WERI-Rb-1 (cell line): Measurements from ENCODE around the gene TAF8.

Source experiments
- DNase-seq: peaks from one replicate; pipeline ENCODE4 v3.0.0-alpha.2; 2020
- H3K27ac ChIP-seq: fragments of 250-450 bp; sonication (Bioruptor Pico); 2 replicates; pipeline ENCODE4 v1.5.1; 2020; ENCODE audit warnings: mild to moderate bottlenecking, moderate library complexity
- H3K27me3 ChIP-seq: fragments of 250-450 bp; sonication (Bioruptor Pico); 2 replicates; pipeline ENCODE4 v1.5.1; 2021; ENCODE audit warnings: mild to moderate bottlenecking, low read depth, moderate library complexity; ENCODE audit not compliant: insufficient read depth, severe bottlenecking
- H3K36me3 ChIP-seq: fragments of 250-450 bp; sonication (Bioruptor Pico); 2 replicates; pipeline ENCODE4 v1.5.1; 2020; ENCODE audit warnings: mild to moderate bottlenecking, moderate library complexity
- H3K4me3 ChIP-seq: 2 replicates; pipeline ENCODE4 v1.5.1; 2011; ENCODE audit warnings: low read depth, mild to moderate bottlenecking, control low read depth, low read length
- H3K9me3 ChIP-seq: fragments of 250-450 bp; sonication (Bioruptor Pico); 2 replicates; pipeline ENCODE4 v1.5.1; 2021; ENCODE audit warnings: mild to moderate bottlenecking, moderate library complexity; ENCODE audit not compliant: severe bottlenecking
- CTCF ChIP-seq: IDR thresholded peaks from 2 replicates; pipeline ENCODE4 v1.5.1; 2011; ENCODE audit warnings: low read depth, mild to moderate bottlenecking, control low read depth, inconsistent platforms, low read length

TAF8 gene

GRCh38 chr6:42095094-42095493, 44.8 kb downstream of the TAF8 start:
- DNase-seq, result no peak
- H3K27ac ChIP-seq, result no peak overlapping the region
- H3K36me3 ChIP-seq, result no peaks in the 10 kb centered on the region
- H3K9me3 ChIP-seq, result no peaks in the 10 kb centered on the region
- no peak overlapping the region for H3K4me3 ChIP-seq
- no peaks in the 10 kb centered on the region for H3K27me3 ChIP-seq
- TF ChIP-seq CTCF, result no peak

- Histone ChIP-seq H3K9me3 (no peaks in the 10 kb centered on the region), H3K4me3 (no peak overlapping the region), H3K36me3 (no peaks in the 10 kb centered on the region), H3K27ac (no peak overlapping the region), H3K27me3 (no peaks in the 10 kb centered on the region)
- TF ChIP-seq CTCF, result peak; percentile 27
- DNase-seq, result peak; percentile 38
Measured at GRCh38 chr6:42095776-42096541, 45.6 kb downstream of the TAF8 start.

- Histone ChIP-seq H3K27ac (no peak overlapping the region), H3K36me3 (no peaks in the 10 kb centered on the region), H3K27me3 (no peaks in the 10 kb centered on the region), H3K9me3 (no peaks in the 10 kb centered on the region), H3K4me3 (no peak overlapping the region)
- no peak for TF ChIP-seq CTCF
- DNase-seq, result no peak
Measured at GRCh38 chr6:42099340-42100028, 49.2 kb downstream of the TAF8 start.

- Histone ChIP-seq H3K27me3 (no peaks in the 10 kb centered on the region), H3K4me3 (no peak overlapping the region), H3K36me3 (no peaks in the 10 kb centered on the region), H3K9me3 (no peaks in the 10 kb centered on the region), H3K27ac (no peak overlapping the region)
- DNase-seq, result no peak
- TF ChIP-seq CTCF, result no peak
Measured at GRCh38 chr6:42100029-42100901, 49.9 kb downstream of the TAF8 start.

- no peak for TF ChIP-seq CTCF
- Histone ChIP-seq H3K9me3 (no peaks in the 10 kb centered on the region), H3K4me3 (no peak overlapping the region), H3K27ac (no peak overlapping the region), H3K36me3 (no peaks in the 10 kb centered on the region), H3K27me3 (no peaks in the 10 kb centered on the region)
- DNase-seq, result no peak
Measured at GRCh38 chr6:42101186-42101657, 50.9 kb downstream of the TAF8 start.
